Measurements from ENCODE around the gene PLXDC2. TPM values are rescaled to one million over a fixed set of nuclear protein-coding genes. Genes with fewer than 3 reads are reported as not detected.

Gene PLXDC2
- total RNA-seq, 1 experiment from 2014 or later, result 38.7 TPM

GRCh38 chr10:20299034-20299736, 483.0 kb downstream of the PLXDC2 start:
- Histone ChIP-seq H2BK12ac (ENCODE audit: insufficient read length, low read depth, low read length) (no peak overlapping the region), H2BK5ac (ENCODE audit: insufficient read length, low read length) (no peak overlapping the region), H3K79me2 (ENCODE audit: insufficient read depth, low read length) (no peaks in the 10 kb centered on the region), H2BK120ac (ENCODE audit: low read depth, low read length, poor library complexity, severe bottlenecking) (no peak overlapping the region), H3K79me1 (ENCODE audit: insufficient read depth, low read depth, low read length, poor library complexity, severe bottlenecking) (no peaks in the 10 kb centered on the region), H3K4me1 (ENCODE audit: insufficient read depth, low read length) (no peaks in the 10 kb centered on the region), H3K9ac (ENCODE audit: extremely low read depth, insufficient read length, low read length) (no peak overlapping the region), H2BK20ac (ENCODE audit: low read depth, low read length, poor library complexity, severe bottlenecking) (no peak overlapping the region), H2AK5ac (ENCODE audit: insufficient read length, low read length) (no peak overlapping the region), H3K9me3 (ENCODE audit: control insufficient read depth, low read depth, low read length) (peaks cover 20% of the 10 kb centered on the region), H2BK15ac (ENCODE audit: low read depth, low read length) (no peak overlapping the region), H3T11ph (ENCODE audit: low read length) (no peak overlapping the region), H4K5ac (ENCODE audit: insufficient read length, low read depth, low read length) (no peak overlapping the region), H3K27ac (ENCODE audit: insufficient read length, low read depth, low read length) (no peak overlapping the region), H4K20me1 (ENCODE audit: control insufficient read depth, insufficient read depth, insufficient read length) (no peaks in the 10 kb centered on the region), H3K14ac (ENCODE audit: insufficient read depth, low read length) (no peak overlapping the region), H3K4me2 (ENCODE audit: insufficient read depth, insufficient read length, low read length) (no peak overlapping the region), H3K4ac (ENCODE audit: low read depth, low read length) (no peak overlapping the region), H3K27me3 (ENCODE audit: insufficient read depth, low read length) (no peaks in the 10 kb centered on the region), H4K8ac (replicated peaks; ENCODE audit: insufficient read length, low read depth, low read length) (no peak overlapping the region), H3K18ac (ENCODE audit: insufficient read length, low read depth, low read length) (no peak overlapping the region), H4K91ac (ENCODE audit: insufficient read length, low read depth, low read length) (no peak overlapping the region), H2AFZ (ENCODE audit: low read length) (no peak overlapping the region), H3K23me2 (ENCODE audit: insufficient read length, low read depth, low read length, poor library complexity, severe bottlenecking) (no peaks in the 10 kb centered on the region), H3K56ac (ENCODE audit: insufficient read length, low read depth, low read length) (no peak overlapping the region), H3K23ac (ENCODE audit: insufficient read length, low read depth, low read length) (no peak overlapping the region)
- TF ChIP-seq CTCF (conservative IDR thresholded peaks at IDR 0.05), result no peak
- H3K9me3 Mint-ChIP-seq, result peaks cover 52 to 61% of the 10 kb centered on the region in 2 experiments
- H3K4me3 Mint-ChIP-seq, result no peak overlapping the region
- no CpG with 5 or more reads among the region's 4 CpGs for WGBS (ENCODE audit: extremely low coverage, insufficient read length, low lambda C conversion rate)
- peaks cover 25 to 61% (median 37%) of the 10 kb centered on the region in 3 experiments for H3K36me3 Mint-ChIP-seq (ENCODE audit: insufficient read depth in 1 of 3, low read depth in 3 of 3)
- H3K27ac Mint-ChIP-seq, result no peak overlapping the region; a peak in 1 of 7 replicates
- no peaks in the 10 kb centered on the region for H3K27me3 Mint-ChIP-seq (ENCODE audit: low read depth)
- peaks cover 0 to 11% of the 10 kb centered on the region in 2 experiments; a peak in 2 of 4 replicates for H3K4me1 Mint-ChIP-seq
- no peak for DNase-seq

Data from H9 (cell line).